Activated CD4-positive, alpha-beta T cell treated with anti-CD3 and anti-CD28 coated beads for 36 hours (primary cell): ENCODE measurements around the gene PGAP6. TPM values are rescaled to one million over a fixed set of nuclear protein-coding genes. Genes with fewer than 3 reads are reported as not detected.
"Not testable (repeated sequence)": the region's sequence is repeated elsewhere in the genome, so short reads cannot be mapped to it uniquely, and the experiment has no call there.

Experiments used
- ATAC-seq: fragments of 200-7000 bp; cut with Tn5 transposase; one replicate; pipeline ENCODE4 v1.10.0; 2021; ENCODE audit warnings: mild to moderate bottlenecking, moderate library complexity
- CTCF ChIA-PET: fragments of 350-600 bp; sonication (Branson Sonifier 250); formaldehyde crosslinking; loops from one replicate; lab custom pipeline; 2021; ENCODE audit warnings: antibody characterized with exemption; lab: Charles Lee
- POLR2A ChIA-PET: fragments of 350-600 bp; sonication (Branson Sonifier 250); formaldehyde crosslinking; loops from one replicate; lab custom pipeline; 2021; ENCODE audit warnings: antibody characterized with exemption, inconsistent platforms; lab: Charles Lee
- DNase-seq: peaks from one replicate; pipeline ENCODE4 v3.0.0-alpha.2; 2020
- H3K27ac Mint-ChIP-seq: one replicate; pipeline ENCODE4 v1.8.0; 2021; ENCODE audit warnings: mixed read lengths
- H3K27me3 Mint-ChIP-seq: one replicate; pipeline ENCODE4 v1.8.0; 2021; ENCODE audit warnings: mixed read lengths
- H3K36me3 Mint-ChIP-seq: one replicate; pipeline ENCODE4 v1.8.0; 2021; ENCODE audit warnings: low read depth, mixed read lengths
- H3K4me1 Mint-ChIP-seq: one replicate; pipeline ENCODE4 v1.8.0; 2021; ENCODE audit warnings: mixed read lengths
- H3K4me3 Mint-ChIP-seq: one replicate; pipeline ENCODE4 v1.8.0; 2021; ENCODE audit warnings: mild to moderate bottlenecking, moderate library complexity, mixed read lengths
- H3K9me3 Mint-ChIP-seq: one replicate; pipeline ENCODE4 v1.8.0; 2021; ENCODE audit warnings: low read depth, mixed read lengths
- intact Hi-C, 2 experiments: fragments of 100-400 bp; cut with DNase I in 1 of 2; cut with micrococcal nuclease in 1 of 2; formaldehyde crosslinking; loops; one replicate each; pipeline versions ENCODE4 v1.14.2 to v1.15.1; 2022 to 2024; cut with DNase I, micrococcal nuclease
- total RNA-seq, 2 experiments: library from RNA; stranded (reverse); gene quantifications; one replicate each; pipeline ENCODE4 v1.2.3, GENCODE V29; 2021

Gene PGAP6
- total RNA-seq, 2 experiments from 2014 or later: 22.9 to 40.8 TPM

DNA sequence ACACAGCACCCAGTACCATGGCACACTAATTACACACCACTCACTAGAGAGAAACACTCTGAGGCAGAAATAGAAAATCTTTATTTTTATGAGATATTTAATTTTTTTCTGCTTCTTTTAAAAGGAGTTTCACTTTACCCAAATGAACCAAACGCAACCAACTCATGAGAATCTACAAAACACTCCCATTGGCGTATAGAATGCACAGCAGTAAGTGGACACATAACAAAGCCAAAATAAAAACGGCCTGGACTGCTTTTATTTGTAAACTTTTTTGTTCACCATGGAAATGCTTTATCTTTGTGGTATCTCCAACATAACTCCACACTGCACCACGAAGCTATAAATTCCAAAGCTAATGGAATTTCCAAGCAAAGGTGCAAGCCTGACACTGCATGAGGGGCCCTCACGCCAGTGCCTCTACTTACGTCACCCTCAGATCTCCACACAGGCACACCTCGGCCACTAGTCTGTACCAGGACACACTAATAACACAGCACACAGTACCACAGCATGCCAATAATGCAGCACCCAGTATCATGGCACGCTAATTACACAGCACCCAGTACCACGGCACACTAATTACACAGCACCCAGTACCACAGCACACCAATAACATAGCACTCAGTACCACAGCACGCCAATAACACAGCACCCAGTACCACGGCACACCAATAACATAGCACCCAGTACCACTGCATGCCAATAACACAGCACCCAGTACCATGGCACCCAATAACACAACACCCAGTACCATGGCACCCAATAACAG, 46.7 kb downstream of the PGAP6 start:
- ATAC-seq, DNase-seq, H3K36me3 Mint-ChIP-seq, H3K27ac Mint-ChIP-seq, H3K27me3 Mint-ChIP-seq, intact Hi-C loops, H3K4me3 Mint-ChIP-seq, CTCF ChIA-PET, H3K9me3 Mint-ChIP-seq: not testable (repeated sequence)
- POLR2A ChIA-PET: interaction anchor here (0.7 kb wide), 1 partner anchor 358 kb away, joined by 3 read pairs; no protein-coding TSS in a partner anchor
- H3K4me1 Mint-ChIP-seq: peaks cover 60% of the 10 kb centered on the region

DNA sequence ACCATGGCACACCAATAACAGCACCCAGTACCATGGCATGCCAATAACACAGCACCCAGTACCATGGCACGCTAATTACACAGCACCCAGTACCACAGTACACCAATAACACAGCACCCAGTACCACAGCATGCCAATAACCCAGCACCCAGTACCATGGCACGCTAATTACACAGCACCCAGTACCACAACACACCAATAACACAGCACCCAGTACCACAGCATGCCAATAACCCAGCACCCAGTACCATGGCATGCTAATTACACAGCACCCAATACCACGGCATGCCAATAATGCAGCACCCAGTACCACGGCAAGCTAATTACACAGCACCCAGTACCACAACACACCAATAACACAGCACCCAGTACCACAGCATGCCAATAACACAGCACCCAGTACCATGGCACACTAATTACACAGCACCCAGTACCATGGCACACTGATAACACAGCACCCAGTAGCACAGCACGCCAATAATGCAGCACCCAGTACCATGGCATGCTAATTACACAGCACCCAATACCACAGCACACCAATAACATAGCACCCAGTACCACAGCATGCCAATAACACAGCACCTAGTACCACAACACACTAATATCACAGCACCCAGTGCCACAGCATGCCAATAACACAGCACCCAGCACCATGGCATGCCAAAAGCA, 47.5 kb downstream of the PGAP6 start:
- CTCF ChIA-PET, H3K27ac Mint-ChIP-seq, intact Hi-C loops, DNase-seq, ATAC-seq, H3K36me3 Mint-ChIP-seq, H3K9me3 Mint-ChIP-seq, H3K4me3 Mint-ChIP-seq, H3K27me3 Mint-ChIP-seq: not testable (repeated sequence)
- peaks cover 54% of the 10 kb centered on the region for H3K4me1 Mint-ChIP-seq
- POLR2A ChIA-PET: interaction anchor here (0.7 kb wide), 1 partner anchor 358 kb away, joined by 3 read pairs; no protein-coding TSS in a partner anchor

DNA sequence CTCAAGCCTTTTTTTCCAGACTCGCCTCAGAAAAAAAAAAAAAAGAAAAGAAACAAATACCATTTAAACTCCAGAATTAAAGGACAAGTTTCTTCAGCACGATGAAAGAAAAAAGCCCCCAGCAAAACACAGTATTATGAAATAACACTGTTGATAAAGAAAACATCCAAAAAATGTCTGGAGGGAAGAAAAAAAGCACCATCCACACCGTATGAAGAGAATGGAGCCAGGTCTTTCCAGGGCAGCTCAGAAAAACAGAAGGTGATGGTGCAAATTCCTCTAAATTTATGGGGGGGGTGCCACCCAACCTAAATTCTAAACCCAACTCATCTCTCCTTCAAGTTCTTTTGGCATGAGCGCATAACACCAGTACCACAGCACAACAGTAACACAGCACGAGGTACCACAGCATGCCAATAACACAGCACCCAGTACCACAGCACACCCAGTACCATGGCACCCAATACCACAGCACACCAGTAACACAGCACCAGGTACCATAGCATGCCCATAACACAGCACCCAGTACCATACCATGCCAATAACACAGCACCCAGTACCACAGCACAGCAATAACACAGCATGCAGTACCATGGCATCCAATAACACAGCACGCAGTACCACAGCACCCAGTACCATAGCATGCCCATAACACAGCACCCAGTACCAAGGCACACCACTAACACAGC, 48.2 kb downstream of the PGAP6 start:
- POLR2A ChIA-PET: no interaction called here
- Mint-ChIP-seq H3K9me3 (no peaks in the 10 kb centered on the region), H3K27ac (no peak overlapping the region), H3K4me1 (peaks cover 50% of the 10 kb centered on the region), H3K27me3 (no peaks in the 10 kb centered on the region), H3K36me3 (peaks cover 7% of the 10 kb centered on the region), H3K4me3 (no peak overlapping the region)
- no peak for DNase-seq
- ATAC-seq: no peak
- intact Hi-C loops: no loop called here
- CTCF ChIA-PET: interaction anchor here (0.5 kb wide), 1 partner anchor 98 kb away, joined by 4 read pairs; no protein-coding TSS in a partner anchor

DNA sequence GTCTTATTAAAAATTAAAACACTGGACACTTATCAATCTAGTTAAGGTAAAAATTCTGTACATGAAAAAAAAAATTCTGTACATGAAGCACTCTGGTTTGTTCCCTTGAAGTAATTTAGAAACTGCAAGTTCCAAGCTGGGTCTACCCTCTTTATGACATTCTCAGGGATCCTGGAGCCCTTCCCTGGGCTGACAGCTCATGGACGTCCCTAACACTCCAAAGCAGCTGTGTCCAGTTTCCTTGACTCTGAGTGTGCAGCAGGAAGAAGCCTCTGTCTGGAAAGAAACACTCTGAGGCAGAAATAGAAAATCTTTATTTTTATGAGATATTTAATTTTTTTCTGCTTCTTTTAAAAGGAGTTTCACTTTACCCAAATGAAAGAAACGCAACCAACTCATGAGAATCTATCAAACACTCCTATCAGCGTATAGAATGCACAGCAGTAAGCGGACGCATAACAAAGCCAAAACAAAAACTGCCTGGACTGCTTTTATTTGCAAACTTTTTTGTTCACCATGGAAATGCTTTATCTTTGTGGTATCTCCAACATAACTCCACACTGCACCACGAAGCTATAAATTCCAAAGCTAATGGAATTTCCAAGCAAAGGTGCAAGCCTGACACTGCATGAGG, 50.5 kb downstream of the PGAP6 start:
- intact Hi-C loops, ATAC-seq, H3K27me3 Mint-ChIP-seq, H3K36me3 Mint-ChIP-seq, H3K4me3 Mint-ChIP-seq, H3K27ac Mint-ChIP-seq, H3K9me3 Mint-ChIP-seq, DNase-seq, CTCF ChIA-PET: not testable (repeated sequence)
- POLR2A ChIA-PET: interaction anchor here (0.6 to 0.7 kb wide), 2 partner anchors 54 to 240 kb away, joined by 4 read pairs; no protein-coding TSS in a partner anchor
- peaks cover 54% of the 10 kb centered on the region for H3K4me1 Mint-ChIP-seq

DNA sequence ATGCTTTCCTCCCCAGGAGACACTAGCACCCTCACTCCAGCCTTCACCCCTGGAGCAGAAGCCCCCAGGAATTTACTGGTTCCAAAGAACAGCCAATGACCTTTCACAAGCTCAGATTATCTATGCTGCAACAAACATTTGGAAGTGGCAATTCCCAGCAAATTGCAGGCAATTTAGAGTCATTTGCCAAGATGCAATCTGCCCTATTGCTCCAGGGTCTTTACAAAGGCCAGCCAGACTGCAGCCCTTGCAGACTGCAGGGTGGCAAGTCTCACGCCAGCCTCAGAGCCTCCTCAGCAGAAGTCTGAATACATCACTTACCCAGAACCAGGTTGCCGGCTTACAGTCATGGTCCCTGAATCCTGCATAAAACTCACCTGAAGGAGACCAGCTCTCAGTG, 51.0 kb downstream of the PGAP6 start:
- no peaks in the 10 kb centered on the region for H3K27me3 Mint-ChIP-seq
- CTCF ChIA-PET: no interaction called here
- H3K4me3 Mint-ChIP-seq: no peak overlapping the region
- no peaks in the 10 kb centered on the region for H3K9me3 Mint-ChIP-seq
- no peak for DNase-seq
- POLR2A ChIA-PET: no interaction called here
- peaks cover 7% of the 10 kb centered on the region for H3K36me3 Mint-ChIP-seq
- intact Hi-C loops: no loop called here
- H3K27ac Mint-ChIP-seq: no peak overlapping the region
- H3K4me1 Mint-ChIP-seq: peaks cover 53% of the 10 kb centered on the region
- no peak for ATAC-seq

DNA sequence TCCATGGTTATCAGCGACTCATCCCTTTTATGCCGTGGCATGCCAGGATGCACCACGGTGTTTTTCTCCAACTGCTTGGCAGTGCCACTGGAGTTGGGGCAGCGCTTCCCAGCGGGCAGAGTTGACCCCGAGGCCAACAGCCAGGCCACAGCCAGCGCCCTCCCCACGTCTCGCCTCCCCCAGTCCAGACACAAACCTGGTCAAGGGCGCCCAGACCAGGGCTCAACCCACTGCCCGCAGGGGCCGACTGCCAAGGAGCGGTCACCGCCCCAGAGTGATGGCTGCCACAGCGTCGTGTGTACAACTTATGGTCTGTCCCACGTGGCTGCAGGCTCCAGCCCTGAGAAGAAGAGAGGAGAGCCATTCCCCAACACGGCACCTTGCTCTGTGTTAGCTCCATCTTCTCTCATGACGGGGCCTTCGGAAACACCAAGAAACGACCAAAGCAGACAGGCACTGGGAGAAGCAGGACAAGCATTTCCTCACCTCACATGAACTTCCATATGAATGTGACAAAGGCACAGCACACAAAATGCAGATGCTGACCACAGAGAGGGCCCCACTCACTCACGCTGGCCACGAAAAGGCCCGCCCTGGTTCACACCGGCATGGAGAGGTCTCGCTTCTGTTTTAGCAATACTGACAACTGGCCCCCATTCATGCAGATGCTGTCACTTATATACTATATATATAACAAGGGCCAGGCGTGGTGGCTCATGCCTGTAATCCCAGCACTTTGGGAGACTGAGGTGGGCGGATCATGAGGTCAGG, 56.2 kb downstream of the PGAP6 start:
- H3K9me3 Mint-ChIP-seq: no peaks in the 10 kb centered on the region
- ATAC-seq: no peak
- H3K27ac Mint-ChIP-seq: peak overlapping the region; percentile 42
- peaks cover 44% of the 10 kb centered on the region for H3K4me1 Mint-ChIP-seq
- intact Hi-C loops: loop anchor here in 1 of 2 experiments (2.0 kb wide), 1 partner anchor 27 kb away; the partner anchor contains the start of gene AXIN1
- ChIA-PET POLR2A (no interaction called here), CTCF (interaction anchor here (0.7 to 1.3 kb wide), 3 partner anchors 23 to 221 kb away, joined by 3 read pairs; no protein-coding TSS in a partner anchor)
- no peak for DNase-seq
- no peaks in the 10 kb centered on the region for H3K27me3 Mint-ChIP-seq
- peaks cover 7% of the 10 kb centered on the region for H3K36me3 Mint-ChIP-seq
- H3K4me3 Mint-ChIP-seq: peak overlapping the region; percentile 49

DNA sequence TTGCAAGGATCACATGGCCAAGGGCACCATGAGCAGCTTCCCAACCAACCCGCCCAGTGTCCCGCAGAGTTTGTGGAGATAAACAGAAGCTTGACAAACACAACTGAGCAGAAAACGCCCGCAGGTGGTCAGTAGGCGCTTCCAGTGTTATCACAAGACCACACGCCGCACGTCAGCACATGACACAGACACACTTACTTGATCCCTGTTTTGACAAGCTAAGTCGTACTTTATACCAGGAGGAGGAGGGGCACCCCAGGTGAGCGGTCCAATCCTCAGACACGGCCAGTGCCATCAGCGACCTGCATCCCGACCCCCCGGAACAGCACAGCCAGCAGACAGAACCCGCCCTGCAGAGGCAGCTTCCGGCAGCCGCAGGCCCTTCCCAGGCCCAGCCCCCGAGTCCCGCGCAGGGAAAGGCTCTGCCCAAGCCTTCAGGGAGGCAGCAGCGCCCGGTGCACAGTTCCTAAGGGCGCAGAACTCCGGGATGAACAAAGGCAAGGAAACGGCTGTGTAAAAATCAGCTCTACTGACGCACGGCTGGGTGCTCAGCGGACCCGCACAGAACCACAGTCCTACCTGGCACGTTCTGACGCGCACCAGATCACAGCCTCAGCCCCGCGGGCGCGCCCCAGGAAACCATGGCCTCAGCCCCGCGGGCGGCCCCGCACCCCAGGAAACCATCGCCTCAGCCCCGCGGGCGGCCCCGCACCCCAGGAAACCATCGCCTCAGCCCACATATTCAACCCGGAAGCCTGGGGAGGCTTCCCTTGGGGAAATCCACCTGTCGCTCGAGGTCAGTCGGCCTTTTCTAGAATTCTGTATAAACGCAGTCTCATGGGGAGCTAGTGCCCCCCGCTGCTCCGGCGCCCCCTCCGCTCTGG, 57.1 kb downstream of the PGAP6 start:
- Mint-ChIP-seq H3K4me1 (peaks cover 46% of the 10 kb centered on the region), H3K27me3 (no peaks in the 10 kb centered on the region), H3K36me3 (peaks cover 2% of the 10 kb centered on the region), H3K4me3 (peak overlapping the region; percentile 49), H3K27ac (peak overlapping the region; percentile 51), H3K9me3 (no peaks in the 10 kb centered on the region)
- ChIA-PET CTCF (interaction anchor here (0.7 to 1.3 kb wide), 4 partner anchors 11 to 259 kb away, joined by 3 to 4 read pairs (median 4); no protein-coding TSS in a partner anchor), POLR2A (no interaction called here)
- DNase-seq (peak; percentile 73), ATAC-seq (peak; percentile 63)
- intact Hi-C loops: loop anchor here in 1 of 2 experiments (2.0 kb wide), 1 partner anchor 28 kb away; the partner anchor contains the start of gene AXIN1

DNA sequence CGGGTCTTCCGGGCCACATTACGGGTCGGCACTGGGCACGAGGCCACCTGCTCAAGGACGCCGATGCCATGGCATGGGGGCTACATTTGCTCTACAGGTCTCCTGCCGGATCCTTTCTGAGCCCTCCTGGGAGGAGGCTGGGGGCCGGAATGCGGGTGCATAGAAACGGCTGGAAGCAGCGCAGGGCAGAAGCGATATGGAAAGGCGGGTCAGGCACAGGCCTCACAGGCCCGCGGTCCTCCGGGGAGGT, 57.7 kb downstream of the PGAP6 start:
- CTCF ChIA-PET: interaction anchor here (0.7 to 0.9 kb wide), 2 partner anchors 12 to 258 kb away, joined by 4 read pairs; no protein-coding TSS in a partner anchor
- POLR2A ChIA-PET: no interaction called here
- peaks cover 48% of the 10 kb centered on the region for H3K4me1 Mint-ChIP-seq
- H3K4me3 Mint-ChIP-seq: peak overlapping the region; percentile 49
- H3K27me3 Mint-ChIP-seq: no peaks in the 10 kb centered on the region
- no peaks in the 10 kb centered on the region for H3K9me3 Mint-ChIP-seq
- intact Hi-C loops: loop anchor here in 1 of 2 experiments (2.0 kb wide), 1 partner anchor 29 kb away; the partner anchor contains the start of gene AXIN1
- peaks cover 4% of the 10 kb centered on the region for H3K36me3 Mint-ChIP-seq
- no peak for DNase-seq
- no peak overlapping the region for H3K27ac Mint-ChIP-seq
- no peak for ATAC-seq

DNA sequence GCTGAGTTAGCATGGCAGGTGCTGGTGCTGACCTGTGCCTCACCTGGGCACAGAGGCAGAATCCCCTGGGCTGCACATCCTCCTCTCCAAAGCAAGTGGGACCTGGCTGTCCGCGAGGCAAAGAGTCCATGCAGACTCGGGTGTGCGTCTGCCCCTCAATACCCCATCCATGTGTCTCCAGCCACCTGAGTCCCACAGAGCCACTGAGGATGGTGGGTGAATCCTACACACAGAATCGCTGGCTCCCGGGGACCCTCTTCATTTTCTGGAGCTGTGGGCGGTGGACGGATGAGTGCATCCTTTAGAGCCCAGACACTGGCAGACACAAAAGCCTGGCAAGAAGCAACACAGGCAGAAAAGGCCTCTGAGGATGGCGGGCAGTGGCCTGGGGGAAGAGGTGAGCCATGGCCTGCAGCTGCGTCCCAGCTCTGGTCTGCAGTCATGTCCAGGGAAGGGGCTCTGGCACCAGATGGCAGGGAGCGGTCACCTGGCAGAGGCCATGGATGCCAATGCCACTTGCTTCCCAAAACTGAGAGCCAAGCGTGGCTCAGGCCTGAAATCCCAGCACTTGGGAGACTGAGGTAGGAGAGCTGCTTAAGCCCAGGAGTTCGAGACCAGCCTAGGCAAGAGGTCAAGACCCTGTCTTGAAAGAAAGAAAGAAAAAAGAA, 59.2 kb downstream of the PGAP6 start:
- DNase-seq (no peak), ATAC-seq (no peak)
- Mint-ChIP-seq H3K36me3 (peaks cover 7% of the 10 kb centered on the region), H3K4me3 (no peak overlapping the region), H3K9me3 (no peaks in the 10 kb centered on the region), H3K27ac (no peak overlapping the region), H3K4me1 (peaks cover 56% of the 10 kb centered on the region), H3K27me3 (no peaks in the 10 kb centered on the region)
- intact Hi-C loops: no loop called here
- POLR2A ChIA-PET: no interaction called here
- CTCF ChIA-PET: interaction anchor here (0.7 kb wide), 1 partner anchor 215 kb away, joined by 3 read pairs; no protein-coding TSS in a partner anchor
